Activated CD8-positive, alpha-beta memory T cell treated with anti-CD3 and anti-CD28 coated beads, Interleukin-2, amount 50 U/mL, for 4 hours (primary cell): ENCODE measurements around the gene GRM8.
"Not testable (repeated sequence)": the region's sequence is repeated elsewhere in the genome, so short reads cannot be mapped to it uniquely, and the experiment has no call there.

Experiments used
- DNase-seq: peaks from one replicate; pipeline ENCODE4 v3.0.0-alpha.2; 2020

Gene GRM8

GRCh38 chr7:127021857-127022256 is 230.9 kb downstream of the GRM8 start:
- DNase-seq = no peak

DNA sequence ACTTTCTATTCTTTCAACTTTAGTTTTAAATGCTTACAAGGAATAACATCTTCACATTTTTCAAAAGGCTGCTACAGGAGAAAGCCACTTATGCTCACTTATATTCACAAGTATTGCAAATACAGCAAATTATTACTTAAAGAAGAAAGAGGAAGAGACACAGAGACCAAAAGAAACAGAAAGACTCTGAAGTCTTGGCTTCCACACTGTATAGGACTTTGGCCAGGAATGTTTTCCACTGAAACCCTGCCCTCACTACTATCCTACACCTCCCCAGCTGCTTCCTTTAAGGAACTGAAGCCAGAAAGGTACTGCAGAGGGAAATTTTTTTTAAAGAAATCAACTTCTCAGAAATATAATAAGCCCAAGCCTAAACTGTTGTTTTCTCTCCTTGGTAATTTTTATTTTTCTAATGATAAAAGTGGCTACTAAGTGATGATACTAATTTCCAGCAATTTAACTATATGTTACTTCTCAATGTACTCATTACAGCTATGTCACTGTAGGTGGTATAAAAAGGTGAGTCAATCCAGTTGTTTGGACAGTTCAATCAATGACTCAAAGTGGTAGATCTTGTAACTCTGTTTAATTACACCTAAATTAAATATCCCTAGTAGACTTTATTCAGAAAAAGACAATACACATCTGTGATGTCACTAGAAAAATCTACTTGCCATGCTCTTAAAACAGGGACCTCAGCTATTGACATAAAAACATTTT is 231.6 kb downstream of the GRM8 start:
- no peak for DNase-seq

GRCh38 chr7:127018889-127019288 is 233.9 kb downstream of the GRM8 start:
- no peak for DNase-seq

- no peak for DNase-seq
These were observed 235.5 kb downstream of the GRM8 start for GRCh38 chr7:127017196-127017595.

GRCh38 chr7:127000725-127001124 is 252.0 kb downstream of the GRM8 start:
- no peak for DNase-seq

- DNase-seq = no peak
These were observed 256.1 kb downstream of the GRM8 start for GRCh38 chr7:126996659-126997058.

GRCh38 chr7:126993626-126994213 is 259.0 kb downstream of the GRM8 start:
- no peak for DNase-seq

DNA sequence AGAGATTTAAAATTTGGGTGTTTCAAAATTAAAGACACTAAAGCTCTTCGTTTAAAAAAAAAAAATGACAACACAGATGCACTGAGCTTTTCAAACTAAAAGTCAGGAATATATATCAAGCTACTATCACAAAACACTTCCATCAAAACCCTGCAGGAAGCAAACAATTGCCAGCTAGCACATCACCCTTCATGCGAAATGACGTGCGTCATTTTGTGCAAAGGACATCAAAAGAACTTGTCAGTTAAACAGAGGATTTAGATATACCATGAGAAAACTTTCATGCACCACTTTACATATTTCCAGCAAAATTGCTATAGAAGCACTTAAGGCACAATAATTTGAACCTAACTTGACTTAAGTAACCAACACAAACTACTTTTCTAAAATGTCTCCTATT is 264.7 kb downstream of the GRM8 start:
- DNase-seq = no peak

DNA sequence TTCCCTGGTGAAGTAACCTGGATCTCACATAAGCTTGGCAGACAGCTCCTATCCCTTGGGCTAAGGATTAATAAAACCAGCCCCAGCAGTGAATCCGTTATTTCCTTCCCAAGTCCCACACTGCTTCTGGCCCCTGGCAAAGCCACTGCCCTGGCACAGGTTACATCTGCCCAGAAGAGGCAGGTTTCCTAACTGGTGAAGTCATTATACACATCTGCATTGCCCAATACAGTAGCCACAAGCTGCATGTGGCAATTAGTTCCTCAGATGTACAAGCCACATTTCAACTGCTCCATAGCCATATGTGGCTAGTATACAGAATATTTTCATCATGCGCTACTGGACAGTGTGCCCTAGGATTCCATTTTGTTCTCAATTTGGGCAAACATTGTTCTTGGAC is 273.0 kb downstream of the GRM8 start:
- no peak for DNase-seq

DNA sequence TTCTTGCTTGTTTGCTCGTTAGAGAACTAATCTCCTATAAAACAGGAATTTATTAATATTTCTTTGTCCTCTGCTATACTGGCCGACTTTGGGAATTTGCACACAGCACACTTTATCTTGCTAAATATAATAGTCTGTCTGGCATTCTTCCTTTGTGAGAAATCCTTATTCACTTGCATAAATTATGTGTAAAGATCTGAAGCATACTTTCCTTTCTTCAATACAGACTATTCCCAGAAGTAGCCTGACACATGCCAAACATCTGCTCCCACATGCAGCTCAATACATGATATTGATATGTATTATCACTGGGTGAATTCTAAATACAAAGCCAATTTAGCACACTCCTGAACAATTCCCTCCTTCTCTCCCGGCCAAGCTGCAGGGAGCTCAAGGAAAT is 273.9 kb downstream of the GRM8 start:
- no peak for DNase-seq

DNA sequence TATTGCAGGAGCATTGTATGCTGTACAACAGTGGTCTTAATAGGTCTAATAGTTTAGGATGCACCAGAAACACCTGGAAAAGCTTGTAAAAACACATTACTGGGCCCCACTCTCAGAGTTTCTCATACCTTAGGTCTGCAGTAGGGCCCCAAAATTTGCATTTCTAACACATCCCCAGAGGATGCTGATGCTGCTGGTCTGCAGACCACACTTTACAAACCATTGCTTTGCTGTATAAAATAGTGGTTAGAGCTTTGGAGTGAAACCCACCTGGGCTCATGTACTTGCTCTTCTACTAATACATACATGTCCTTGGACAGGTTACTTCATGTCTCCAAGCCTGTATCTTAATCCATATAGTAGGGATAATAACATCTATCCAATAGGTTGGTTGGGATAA is 279.7 kb downstream of the GRM8 start:
- DNase-seq = no peak

DNA sequence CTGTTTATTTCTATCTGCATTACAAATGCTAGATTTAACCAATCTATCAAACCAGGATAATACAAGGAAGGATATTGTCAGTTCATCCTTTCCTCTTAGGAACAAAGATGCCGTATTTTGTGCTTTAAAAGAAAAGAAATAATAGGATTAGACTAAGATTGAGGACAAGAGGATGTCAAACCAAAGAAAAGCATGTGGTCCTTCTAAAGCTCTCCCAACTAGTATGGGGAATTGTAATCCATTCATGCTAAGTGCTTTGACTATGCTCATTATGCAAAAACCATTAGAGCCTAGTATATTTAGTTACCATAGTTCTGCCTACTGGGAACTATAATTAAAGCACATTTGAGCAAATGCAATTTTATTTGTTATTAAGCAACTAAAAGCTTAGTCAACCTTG is 280.2 kb downstream of the GRM8 start:
- DNase-seq = no peak

DNA sequence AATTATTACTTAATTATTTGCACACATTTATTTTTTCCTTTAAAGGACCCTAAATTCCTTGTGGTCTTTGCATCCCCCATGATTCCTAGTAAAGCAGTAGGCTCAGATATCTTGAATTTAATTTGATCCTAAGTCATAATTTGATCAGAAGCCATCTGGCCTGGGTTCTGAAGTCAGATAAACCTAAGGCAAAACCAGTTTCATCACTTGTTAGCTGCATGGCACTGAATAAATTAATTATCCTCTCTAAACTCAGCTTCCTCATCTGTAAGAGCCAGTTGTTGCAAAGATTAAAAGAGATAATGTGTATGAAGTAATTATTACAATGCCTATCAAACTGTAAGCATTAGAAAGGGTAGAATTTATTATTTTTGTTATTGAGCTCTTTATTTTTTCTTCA is 293.1 kb downstream of the GRM8 start:
- no peak for DNase-seq

- no peak for DNase-seq
These were observed 294.4 kb downstream of the GRM8 start for GRCh38 chr7:126958367-126958766.

GRCh38 chr7:126957443-126957842 is 295.3 kb downstream of the GRM8 start:
- no peak for DNase-seq

- DNase-seq = no peak
These were observed 299.3 kb downstream of the GRM8 start for GRCh38 chr7:126953461-126953860.

- DNase-seq = no peak
These were observed 304.1 kb downstream of the GRM8 start for GRCh38 chr7:126948664-126949063.

- no peak for DNase-seq
These were observed 311.9 kb downstream of the GRM8 start for GRCh38 chr7:126940723-126941307.

DNA sequence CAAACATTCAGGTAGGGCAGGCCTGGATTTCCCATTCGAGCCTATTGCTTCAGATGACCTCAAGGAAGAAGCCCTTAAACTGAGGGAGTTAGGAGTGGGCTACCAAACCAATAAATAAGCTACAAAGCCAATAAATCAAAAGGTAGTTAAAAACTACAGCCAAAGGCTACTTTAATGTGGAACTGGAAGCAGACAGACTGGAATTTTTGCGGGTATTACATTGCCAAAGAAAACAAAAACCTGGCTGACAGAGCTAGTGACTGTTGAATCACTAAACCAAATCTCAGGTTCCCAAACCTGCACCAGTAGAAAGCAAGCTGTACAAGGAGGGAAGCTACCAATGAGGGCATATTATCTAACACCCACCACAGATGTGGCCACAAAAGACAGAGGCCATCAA is 315.6 kb downstream of the GRM8 start:
- no peak for DNase-seq

DNA sequence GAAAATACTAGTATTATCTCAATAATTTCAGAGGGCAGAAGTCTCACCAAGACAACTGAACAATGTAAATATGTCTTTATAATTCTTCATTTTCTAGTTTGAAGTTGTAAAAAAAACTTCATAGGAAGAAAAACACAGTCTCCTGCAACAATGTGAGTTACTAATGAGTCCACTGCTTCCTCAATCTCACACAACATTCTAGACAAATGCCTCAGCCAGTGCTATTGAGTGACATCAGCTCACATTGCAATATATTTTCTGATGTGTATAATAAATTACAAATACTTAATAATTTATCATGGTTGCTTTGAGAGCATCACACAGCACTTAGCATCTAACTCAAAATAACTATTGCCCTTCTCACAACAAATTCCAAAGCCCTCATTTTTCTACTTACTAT is 321.2 kb downstream of the GRM8 start:
- no peak for DNase-seq

- no peak for DNase-seq
These were observed 322.6 kb downstream of the GRM8 start for GRCh38 chr7:126930166-126930565.

DNA sequence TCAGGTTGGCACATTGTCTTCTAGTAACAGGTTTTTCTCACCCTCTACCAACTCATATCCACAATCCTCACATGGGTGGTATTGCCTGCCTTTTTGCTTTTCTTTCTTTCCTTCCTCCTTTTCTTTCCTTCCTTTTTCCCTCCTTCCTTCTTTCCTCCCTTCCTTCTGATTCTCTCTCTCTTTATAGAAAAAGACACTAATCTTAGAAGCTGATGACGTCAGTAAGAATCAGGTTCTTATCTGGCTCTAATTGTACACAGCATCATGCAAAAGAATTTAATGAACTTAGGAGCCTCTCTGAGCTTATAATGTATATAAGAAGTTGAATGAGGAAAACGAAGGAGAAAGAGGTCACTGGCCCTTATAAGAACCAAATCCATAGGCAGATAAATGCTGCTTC is 328.3 kb downstream of the GRM8 start:
- no peak for DNase-seq

DNA sequence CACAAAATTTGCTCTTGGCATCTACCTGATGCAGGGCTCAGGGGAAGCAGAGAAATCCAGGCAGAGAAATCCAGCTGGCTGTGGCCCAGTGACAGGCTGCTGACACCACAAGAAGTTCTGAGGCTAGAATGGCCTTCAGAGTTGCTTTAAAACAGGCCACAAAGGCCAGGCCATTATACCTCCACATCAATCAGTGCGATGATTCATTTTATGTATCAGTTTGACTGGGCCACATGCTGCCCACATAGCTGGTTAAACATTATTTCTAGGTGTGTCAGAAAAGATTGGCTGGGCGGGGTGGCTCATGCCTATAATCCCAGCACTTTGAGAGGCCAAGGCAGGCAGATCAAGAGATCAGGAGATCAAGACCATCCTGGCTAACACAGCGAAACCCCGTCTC is 341.1 kb downstream of the GRM8 start:
- not testable (repeated sequence) for DNase-seq

- DNase-seq = not testable (repeated sequence)
These were observed 344.2 kb downstream of the GRM8 start for GRCh38 chr7:126908564-126908963.

GRCh38 chr7:126907657-126908056 is 345.1 kb downstream of the GRM8 start:
- not testable (repeated sequence) for DNase-seq
